ENCODE measurements around the gene LTBP4.

DNA sequence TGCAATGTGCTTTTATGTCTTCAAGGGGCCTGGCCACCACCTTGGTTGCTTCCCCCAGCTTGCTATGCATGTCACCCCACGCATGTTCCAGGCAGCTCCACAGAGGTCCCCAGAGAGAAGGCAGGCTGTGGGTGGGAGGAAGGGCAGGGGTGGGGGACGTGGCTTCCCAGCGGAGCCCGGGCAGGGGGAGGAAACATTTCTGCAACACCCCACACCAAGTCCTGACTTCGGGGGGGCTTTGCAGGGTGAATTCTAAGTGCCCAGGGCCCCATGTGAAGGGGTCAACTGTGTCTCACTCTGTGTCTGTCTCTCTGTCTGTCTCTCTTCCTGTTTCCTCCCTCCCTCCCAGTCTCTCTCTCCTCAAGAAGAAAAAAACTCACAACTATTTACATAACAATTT, 39.6 kb downstream of the LTBP4 start:
- TF ChIP-seq, protein P1, sequence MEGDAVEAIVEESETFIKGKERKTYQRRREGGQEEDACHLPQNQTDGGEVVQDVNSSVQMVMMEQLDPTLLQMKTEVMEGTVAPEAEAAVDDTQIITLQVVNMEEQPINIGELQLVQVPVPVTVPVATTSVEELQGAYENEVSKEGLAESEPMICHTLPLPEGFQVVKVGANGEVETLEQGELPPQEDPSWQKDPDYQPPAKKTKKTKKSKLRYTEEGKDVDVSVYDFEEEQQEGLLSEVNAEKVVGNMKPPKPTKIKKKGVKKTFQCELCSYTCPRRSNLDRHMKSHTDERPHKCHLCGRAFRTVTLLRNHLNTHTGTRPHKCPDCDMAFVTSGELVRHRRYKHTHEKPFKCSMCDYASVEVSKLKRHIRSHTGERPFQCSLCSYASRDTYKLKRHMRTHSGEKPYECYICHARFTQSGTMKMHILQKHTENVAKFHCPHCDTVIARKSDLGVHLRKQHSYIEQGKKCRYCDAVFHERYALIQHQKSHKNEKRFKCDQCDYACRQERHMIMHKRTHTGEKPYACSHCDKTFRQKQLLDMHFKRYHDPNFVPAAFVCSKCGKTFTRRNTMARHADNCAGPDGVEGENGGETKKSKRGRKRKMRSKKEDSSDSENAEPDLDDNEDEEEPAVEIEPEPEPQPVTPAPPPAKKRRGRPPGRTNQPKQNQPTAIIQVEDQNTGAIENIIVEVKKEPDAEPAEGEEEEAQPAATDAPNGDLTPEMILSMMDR (IDR thresholded peaks at IDR 0.05): no peak
- TF ChIP-seq POLR2A (IDR thresholded peaks at IDR 0.05): no peak
